Neural progenitor cell (in vitro differentiated cells): ENCODE measurements around the gene PPFIBP1. TPM values are rescaled to one million over a fixed set of nuclear protein-coding genes. Genes with fewer than 3 reads are reported as not detected.
"Not testable (repeated sequence)": the region's sequence is repeated elsewhere in the genome, so short reads cannot be mapped to it uniquely, and the experiment has no call there.

Experiments
- DNase-seq: peaks from one replicate; pipeline ENCODE4 v3.0.0-alpha.2; 2016; ENCODE audit warnings: low spot score
- H2AFZ ChIP-seq: fragments of 200-600 bp; sonication (generic); replicated peaks from 2 replicates; pipeline ENCODE4 v1.6.1; 2016; ENCODE audit warnings: antibody characterized with exemption
- H3F3A ChIP-seq: fragments of 200-600 bp; sonication (generic); 2 replicates; pipeline ENCODE4 v1.6.1; 2016; ENCODE audit warnings: antibody characterized with exemption, low read depth
- H3K27ac ChIP-seq: fragments of 200-600 bp; sonication (generic); 2 replicates; pipeline ENCODE4 v1.5.1; 2016; ENCODE audit warnings: mild to moderate bottlenecking
- H3K27me3 ChIP-seq: fragments of 200-600 bp; sonication (generic); 2 replicates; pipeline ENCODE4 v1.6.1; 2016; ENCODE audit warnings: mild to moderate bottlenecking, moderate library complexity
- H3K36me3 ChIP-seq: fragments of 200-600 bp; sonication (generic); 2 replicates; pipeline ENCODE4 v1.5.1; 2016
- H3K4me1 ChIP-seq: fragments of 200-600 bp; sonication (generic); 2 replicates; pipeline ENCODE4 v1.6.1; 2016; ENCODE audit warnings: mixed run types
- H3K4me2 ChIP-seq: fragments of 200-600 bp; sonication (generic); 2 replicates; pipeline ENCODE4 v1.6.1; 2016
- H3K4me3 ChIP-seq: fragments of 200-600 bp; sonication (generic); 2 replicates; pipeline ENCODE4 v1.5.1; 2016
- H3K79me2 ChIP-seq: fragments of 200-600 bp; sonication (generic); 2 replicates; pipeline ENCODE4 v1.6.1; 2016; ENCODE audit warnings: low read depth
- H3K9ac ChIP-seq: fragments of 200-600 bp; sonication (generic); 2 replicates; pipeline ENCODE4 v1.6.1; 2016
- H3K9me3 ChIP-seq: fragments of 200-600 bp; sonication (generic); 2 replicates; pipeline ENCODE4 v1.5.1; 2016; ENCODE audit warnings: low read depth
- H4K20me1 ChIP-seq: fragments of 200-600 bp; sonication (generic); 2 replicates; pipeline ENCODE4 v1.6.1; 2016; ENCODE audit warnings: low read depth
- H3K27ac Mint-ChIP-seq: 3 replicates; pipeline ENCODE4 v1.8.0; 2021; ENCODE audit warnings: mixed read lengths
- H3K27me3 Mint-ChIP-seq: 2 replicates; pipeline ENCODE4 v1.8.0; 2022; ENCODE audit warnings: low read depth, mild to moderate bottlenecking, inconsistent platforms, moderate library complexity, mixed read lengths; ENCODE audit not compliant: insufficient read depth
- H3K36me3 Mint-ChIP-seq: 3 replicates; pipeline ENCODE4 v1.8.0; 2021; ENCODE audit warnings: mixed read lengths
- H3K4me1 Mint-ChIP-seq: 3 replicates; pipeline ENCODE4 v1.8.0; 2021; ENCODE audit warnings: mixed read lengths
- H3K4me3 Mint-ChIP-seq: 3 replicates; pipeline ENCODE4 v1.8.0; 2021; ENCODE audit warnings: mild to moderate bottlenecking, moderate library complexity, mixed read lengths
- H3K9me3 Mint-ChIP-seq: 3 replicates; pipeline ENCODE4 v1.8.0; 2020; ENCODE audit warnings: mixed read lengths
- CTCF ChIP-seq: fragments of 200-600 bp; sonication (generic); IDR thresholded peaks from 2 replicates; pipeline ENCODE4 v1.5.1; 2017; ENCODE audit warnings: antibody characterized with exemption, mild to moderate bottlenecking
- EZH2 ChIP-seq: fragments of 200-600 bp; sonication (generic); IDR thresholded peaks from 2 replicates; pipeline ENCODE4 v1.6.1; 2017; ENCODE audit warnings: antibody characterized with exemption, mild to moderate bottlenecking, moderate library complexity
- EZH2phosphoT487 ChIP-seq: fragments of 200-600 bp; sonication (generic); IDR thresholded peaks from 2 replicates; pipeline ENCODE4 v1.6.1; 2017; ENCODE audit warnings: antibody characterized with exemption
- total RNA-seq: library from RNA; depleted of rRNA; stranded (reverse); fragments of >200 nt; gene quantifications from 2 replicates; pipeline ENCODE4 v1.2.3, GENCODE V29; 2015; ENCODE audit warnings: low replicate concordance

Gene PPFIBP1
- total RNA-seq, 1 donor from 2014 or later = 61.7 TPM

- Histone ChIP-seq H4K20me1 (no peaks in the 10 kb centered on the region), H3K4me3 (no peak overlapping the region), H3K36me3 (no peaks in the 10 kb centered on the region), H2AFZ (no peak overlapping the region), H3K9ac (no peak overlapping the region), H3K4me2 (no peak overlapping the region), H3K27me3 (no peaks in the 10 kb centered on the region), H3K4me1 (no peaks in the 10 kb centered on the region), H3K27ac (no peak overlapping the region), H3K9me3 (no peaks in the 10 kb centered on the region), H3K79me2 (no peaks in the 10 kb centered on the region), H3F3A (no peaks in the 10 kb centered on the region)
- TF ChIP-seq EZH2phosphoT487 = no peak
- TF ChIP-seq EZH2 = no peak
- TF ChIP-seq CTCF = no peak
- no peak overlapping the region for H3K4me3 Mint-ChIP-seq
- DNase-seq = no peak
- H3K27ac Mint-ChIP-seq = no peak overlapping the region
- H3K36me3 Mint-ChIP-seq = peaks cover 5% of the 10 kb centered on the region
- no peaks in the 10 kb centered on the region for H3K9me3 Mint-ChIP-seq
- peaks cover 11% of the 10 kb centered on the region for H3K4me1 Mint-ChIP-seq
- H3K27me3 Mint-ChIP-seq = peaks cover 2% of the 10 kb centered on the region
Measured at GRCh38 chr12:27588776-27589175, 64.8 kb downstream of the PPFIBP1 start.

- Histone ChIP-seq H2AFZ (no peak overlapping the region), H3K36me3 (no peaks in the 10 kb centered on the region), H3K9ac (no peak overlapping the region), H3K9me3 (no peaks in the 10 kb centered on the region), H3K79me2 (no peaks in the 10 kb centered on the region), H3K27ac (no peak overlapping the region), H3K27me3 (no peaks in the 10 kb centered on the region), H3K4me3 (no peak overlapping the region), H3F3A (no peaks in the 10 kb centered on the region), H3K4me2 (no peak overlapping the region), H3K4me1 (no peaks in the 10 kb centered on the region), H4K20me1 (no peaks in the 10 kb centered on the region)
- DNase-seq = no peak
- no peaks in the 10 kb centered on the region for H3K9me3 Mint-ChIP-seq
- H3K27me3 Mint-ChIP-seq = peaks cover 2% of the 10 kb centered on the region
- H3K36me3 Mint-ChIP-seq = peaks cover 2% of the 10 kb centered on the region
- H3K4me1 Mint-ChIP-seq = peaks cover 12% of the 10 kb centered on the region
- no peak overlapping the region for H3K27ac Mint-ChIP-seq
- no peak for TF ChIP-seq CTCF
- TF ChIP-seq EZH2 = no peak
- no peak for TF ChIP-seq EZH2phosphoT487
- H3K4me3 Mint-ChIP-seq = no peak overlapping the region
Measured at GRCh38 chr12:27589419-27589818, 65.4 kb downstream of the PPFIBP1 start.

GRCh38 chr12:27591698-27592097 is 67.7 kb downstream of the PPFIBP1 start:
- not testable (repeated sequence) for H3K27ac ChIP-seq, H3K27me3 ChIP-seq, H3K27me3 Mint-ChIP-seq, H3K4me3 ChIP-seq, H3F3A ChIP-seq, H3K27ac Mint-ChIP-seq, H3K4me1 ChIP-seq, H3K4me2 ChIP-seq, H4K20me1 ChIP-seq, H3K79me2 ChIP-seq, H3K9ac ChIP-seq, H3K9me3 ChIP-seq, H2AFZ ChIP-seq, H3K4me3 Mint-ChIP-seq, DNase-seq, H3K36me3 ChIP-seq, H3K36me3 Mint-ChIP-seq, H3K9me3 Mint-ChIP-seq
- H3K4me1 Mint-ChIP-seq = peaks cover 14% of the 10 kb centered on the region

- no peak overlapping the region for H3K4me3 Mint-ChIP-seq
- H3K4me1 ChIP-seq = peaks cover 6% of the 10 kb centered on the region
- H3K4me1 Mint-ChIP-seq = peaks cover 14% of the 10 kb centered on the region
- no peaks in the 10 kb centered on the region for H3K9me3 Mint-ChIP-seq
- H3K27ac Mint-ChIP-seq = no peak overlapping the region
- H3K27me3 Mint-ChIP-seq = peaks cover 2% of the 10 kb centered on the region
- H3K4me3 ChIP-seq = no peak overlapping the region
- TF ChIP-seq EZH2 (no peak), EZH2phosphoT487 (no peak), CTCF (no peak)
- no peaks in the 10 kb centered on the region for H3K27me3 ChIP-seq
- no peaks in the 10 kb centered on the region for H3K9me3 ChIP-seq
- H3K4me2 ChIP-seq = no peak overlapping the region
- peaks cover 2% of the 10 kb centered on the region for H3K36me3 Mint-ChIP-seq
- H3K9ac ChIP-seq = no peak overlapping the region
- no peak overlapping the region for H3K27ac ChIP-seq
- no peak overlapping the region for H2AFZ ChIP-seq
- no peaks in the 10 kb centered on the region for H3K36me3 ChIP-seq
- no peak for DNase-seq
- no peaks in the 10 kb centered on the region for H4K20me1 ChIP-seq
- H3F3A ChIP-seq = no peaks in the 10 kb centered on the region
- H3K79me2 ChIP-seq = no peaks in the 10 kb centered on the region
Measured at GRCh38 chr12:27592548-27592947, 68.5 kb downstream of the PPFIBP1 start.
